Measurements from ENCODE around the gene LIPJ. TPM values are rescaled to one million over a fixed set of nuclear protein-coding genes. Genes with fewer than 3 reads are reported as not detected.

The LIPJ gene
- total RNA-seq, 1 donor from 2014 or later: not detected

DNA sequence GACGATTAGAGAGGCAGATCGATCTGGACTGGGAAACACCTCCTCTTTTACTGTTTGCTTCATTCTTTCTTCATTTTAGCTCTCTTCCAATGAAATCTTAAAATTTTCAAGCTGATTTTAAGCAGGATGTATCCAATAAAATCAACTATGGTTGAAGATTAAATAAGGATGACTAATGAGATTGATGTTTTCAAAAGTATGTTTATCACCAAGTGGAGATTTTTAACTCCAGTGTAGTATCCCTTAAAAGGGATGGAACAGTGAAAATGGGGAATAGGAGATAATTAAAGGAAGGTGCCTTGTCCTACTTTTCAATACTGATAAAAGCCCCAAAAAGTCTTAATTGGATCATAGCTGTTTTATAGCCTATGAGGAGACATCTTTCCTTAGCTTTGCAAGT is 66.1 kb downstream of the LIPJ start:
- ATAC-seq (ENCODE audit: poor library complexity) (no peak), DNase-seq (no peak)
- intact Hi-C loops (cut with DNase I): no loop called here

Other genes with a start within 250 kb of the LIPJ start
- 22.5 TPM for gene RNLS, start 3.4 kb upstream of the LIPJ start, total RNA-seq
- not detected for gene LIPF, start 77.7 kb downstream of the LIPJ start, total RNA-seq
- gene LIPK, start 119.5 kb downstream of the LIPJ start, total RNA-seq: not detected
- gene LIPN, start 173.3 kb downstream of the LIPJ start, total RNA-seq: not detected
- not detected for gene LIPM, start 216.0 kb downstream of the LIPJ start, total RNA-seq